SK-N-SH treated with all-trans-retinoic acid at 6 μM for 48 hours (cell line): ENCODE data around the gene DNAJB8.

Experiments
- ATAC-seq: fragments of 200-7000 bp; cut with Tn5 transposase; 3 replicates; pipeline ENCODE4 v1.9.1; 2020; ENCODE audit warnings: mild to moderate bottlenecking, moderate library complexity
- ARNTL ChIP-seq: fragments of 450-650 bp; formaldehyde crosslinking; IDR thresholded peaks from 2 replicates; pipeline ENCODE4 v1.5.0; 2020; ENCODE audit warnings: low read depth, mild to moderate bottlenecking, moderate library complexity, borderline replicate concordance
- BACH2 ChIP-seq: fragments of 250-450 bp; sonication (Bioruptor Pico); IDR thresholded peaks from 2 replicates; pipeline ENCODE4 v1.9.0; 2021; ENCODE audit warnings: mild to moderate bottlenecking, borderline replicate concordance
- CSDC2 ChIP-seq: fragments of 250-450 bp; sonication (Bioruptor Pico); IDR thresholded peaks from 2 replicates; pipeline ENCODE4 v1.5.0; 2020; ENCODE audit warnings: mild to moderate bottlenecking, moderate library complexity
- CSRNP3 ChIP-seq: fragments of 250-450 bp; sonication (Bioruptor Pico); IDR thresholded peaks from 2 replicates; pipeline ENCODE4 v1.5.1; 2021; ENCODE audit warnings: mild to moderate bottlenecking, moderate library complexity
- ESRRG ChIP-seq: fragments of 250-450 bp; sonication (Bioruptor Pico); IDR thresholded peaks from 2 replicates; pipeline ENCODE4 v1.6.1; 2021; ENCODE audit warnings: mild to moderate bottlenecking
- GLIS3 ChIP-seq: fragments of 250-450 bp; sonication (Bioruptor Pico); IDR thresholded peaks from 2 replicates; pipeline ENCODE4 v1.5.0; 2020; ENCODE audit warnings: mild to moderate bottlenecking, moderate library complexity
- OSR1 ChIP-seq: fragments of 250-450 bp; sonication (Bioruptor Pico); IDR thresholded peaks from 2 replicates; pipeline ENCODE4 v1.8.0; 2022; ENCODE audit warnings: moderate library complexity, mild to moderate bottlenecking, inconsistent platforms
- PATZ1 ChIP-seq: fragments of 250-450 bp; sonication (Bioruptor Pico); IDR thresholded peaks from 2 replicates; pipeline ENCODE4 v1.8.0; 2020; ENCODE audit warnings: mild to moderate bottlenecking, moderate library complexity, borderline replicate concordance
- POU6F1 ChIP-seq: fragments of 250-450 bp; sonication (Bioruptor Pico); IDR thresholded peaks from 2 replicates; pipeline ENCODE4 v1.8.0; 2021; ENCODE audit warnings: low read depth, mild to moderate bottlenecking, moderate library complexity, borderline replicate concordance
- PPARA ChIP-seq: fragments of 250-450 bp; sonication (Bioruptor Pico); IDR thresholded peaks from 2 replicates; pipeline ENCODE4 v1.5.0; 2020; ENCODE audit warnings: mild to moderate bottlenecking, borderline replicate concordance
- RARB ChIP-seq: fragments of 250-450 bp; sonication (Bioruptor Pico); IDR thresholded peaks from 2 replicates; pipeline ENCODE4 v1.8.0; 2021; ENCODE audit warnings: mild to moderate bottlenecking, moderate library complexity
- SNAI2 ChIP-seq: fragments of 250-450 bp; sonication (Bioruptor Pico); IDR thresholded peaks from 2 replicates; pipeline ENCODE4 v1.5.0; 2020; ENCODE audit warnings: mild to moderate bottlenecking, moderate library complexity
- TCF4 ChIP-seq: fragments of 250-450 bp; sonication (Bioruptor Pico); IDR thresholded peaks from 2 replicates; pipeline ENCODE4 v1.8.0; 2021; ENCODE audit warnings: mild to moderate bottlenecking, moderate library complexity, borderline replicate concordance
- TOX ChIP-seq: fragments of 250-450 bp; sonication (Bioruptor Pico); IDR thresholded peaks from 2 replicates; pipeline ENCODE4 v1.8.0; 2021; ENCODE audit warnings: mild to moderate bottlenecking, moderate library complexity, borderline replicate concordance
- TSHZ2 ChIP-seq: fragments of 250-450 bp; sonication (Bioruptor Pico); IDR thresholded peaks from 2 replicates; pipeline ENCODE4 v1.5.0; 2020; ENCODE audit warnings: mild to moderate bottlenecking, moderate library complexity
- ZC3H10 ChIP-seq: fragments of 250-450 bp; sonication (Bioruptor Pico); IDR thresholded peaks from 2 replicates; pipeline ENCODE4 v1.5.1; 2021; ENCODE audit warnings: mild to moderate bottlenecking, moderate library complexity
- ZNF565 ChIP-seq: fragments of 450-650 bp; formaldehyde crosslinking; conservative IDR thresholded peaks from 2 replicates; pipeline ENCODE4 v1.5.0; 2020; ENCODE audit warnings: low read depth, mild to moderate bottlenecking, moderate library complexity
- ZNF70 ChIP-seq: fragments of 450-650 bp; formaldehyde crosslinking; IDR thresholded peaks from 2 replicates; pipeline ENCODE4 v1.5.0; 2020; ENCODE audit warnings: mild to moderate bottlenecking, moderate library complexity
- ZNF8 ChIP-seq: fragments of 450-650 bp; formaldehyde crosslinking; IDR thresholded peaks from 2 replicates; pipeline ENCODE4 v1.5.0; 2020; ENCODE audit warnings: mild to moderate bottlenecking, moderate library complexity

The DNAJB8 gene

GRCh38 chr3:128431803-128432300 lies 34.8 kb downstream of the DNAJB8 start:
- TF ChIP-seq OSR1 (CRISPR knock-in tag) (no peak), POU6F1 (CRISPR knock-in tag) (no peak), BACH2 (CRISPR knock-in tag) (no peak), RARB (CRISPR knock-in tag) (no peak), ESRRG (no peak), CSDC2 (CRISPR knock-in tag) (no peak), TSHZ2 (CRISPR knock-in tag) (no peak), ARNTL (CRISPR knock-in tag) (no peak), ZC3H10 (no peak), SNAI2 (CRISPR knock-in tag) (no peak), ZNF70 (CRISPR knock-in tag) (no peak)
- no peak for ATAC-seq

- no peak for TF ChIP-seq CSDC2 (CRISPR knock-in tag)
- TF ChIP-seq OSR1 (CRISPR knock-in tag) = no peak
- no peak for TF ChIP-seq ZNF70 (CRISPR knock-in tag)
- no peak for TF ChIP-seq ZNF8 (CRISPR knock-in tag)
- TF ChIP-seq ESRRG = no peak
- TF ChIP-seq POU6F1 (CRISPR knock-in tag) = no peak
- TF ChIP-seq PPARA (CRISPR knock-in tag) = no peak
- TF ChIP-seq TCF4 (CRISPR knock-in tag) = no peak
- no peak for ATAC-seq
Observed at GRCh38 chr3:128430731-128431130, 36.0 kb downstream of the DNAJB8 start.

GRCh38 chr3:128430301-128430700 lies 36.4 kb downstream of the DNAJB8 start:
- ATAC-seq = no peak
- TF ChIP-seq ZC3H10 = no peak

- TF ChIP-seq CSRNP3 (CRISPR knock-in tag) (no peak), TSHZ2 (CRISPR knock-in tag) (no peak), ZNF70 (CRISPR knock-in tag) (no peak), ZNF565 (CRISPR knock-in tag) (no peak), SNAI2 (CRISPR knock-in tag) (no peak), PPARA (CRISPR knock-in tag) (no peak), TOX (CRISPR knock-in tag) (no peak), OSR1 (CRISPR knock-in tag) (no peak), CSDC2 (CRISPR knock-in tag) (no peak), GLIS3 (no peak), ZC3H10 (no peak), PATZ1 (CRISPR knock-in tag) (no peak)
- no peak for ATAC-seq
Observed at GRCh38 chr3:128429751-128430150, 36.9 kb downstream of the DNAJB8 start.
